ENCODE data around the gene MRPS21. TPM values are rescaled to one million over a fixed set of nuclear protein-coding genes. Genes with fewer than 3 reads are reported as not detected.

Gene MRPS21
- total and polyA plus RNA-seq, 2 of the 8 experiments (the other 6 are each of a cell fraction or from before 2014, with no cell fraction given): 81.9 to 99.8 TPM

GRCh38 chr1:150293433-150294253, at the start of gene MRPS21 (continued):
- TF ChIP-seq TCF12 (IDR thresholded peaks at IDR 0.05; ENCODE audit: low read depth, low read length) (no peak), KDM5A (IDR thresholded peaks at IDR 0.05; ENCODE audit: low read length) (peak; percentile 36), POLR2A (IDR thresholded peaks at IDR 0.05; ENCODE audit: control extremely low read depth in 1 of 2, low read depth in 2 of 2, low read length in 2 of 2) (peak; percentile 92 to 99), JUN (IDR thresholded peaks at IDR 0.05; ENCODE audit: low read depth, low read length) (no peak), HDAC2 (IDR thresholded peaks at IDR 0.05; ENCODE audit: borderline replicate concordance in 1 of 2, low read depth in 2 of 2, low read length in 2 of 2) (0 out of 4 replicates have a peak, but pooled peaks of 1 of the 2 experiments have one; percentile 36), CBX8 (IDR thresholded peaks at IDR 0.05; ENCODE audit: borderline replicate concordance, low read depth, low read length) (no peak), ATF2 (IDR thresholded peaks at IDR 0.05; ENCODE audit: low read length) (peak; percentile 29; the same call in 1 of the 2 replicates), TBP (IDR thresholded peaks at IDR 0.05; ENCODE audit: low read depth, low read length) (peak; percentile 85), SUZ12 (IDR thresholded peaks at IDR 0.05; ENCODE audit: low read length) (no peak), SP4 (IDR thresholded peaks at IDR 0.05; ENCODE audit: low read length) (no peak; the same call in 1 of the 2 replicates), KDM4A (IDR thresholded peaks at IDR 0.05; ENCODE audit: low read depth, low read length, severe bottlenecking) (peak; percentile 78), ATF3 (IDR thresholded peaks at IDR 0.05; ENCODE audit: insufficient read depth, low read depth, low read length) (no peak), BCL11A (IDR thresholded peaks at IDR 0.05; ENCODE audit: low read depth in 2 of 2, low read length in 2 of 2) (no peak), KDM1A (IDR thresholded peaks at IDR 0.05; ENCODE audit: borderline replicate concordance, low read length) (no peak), SIX5 (IDR thresholded peaks at IDR 0.05; ENCODE audit: low read depth, low read length) (no peak), BRCA1 (IDR thresholded peaks at IDR 0.05; ENCODE audit: low read depth, low read length) (no peak), CEBPB (IDR thresholded peaks at IDR 0.05; ENCODE audit: low read depth, low read length) (no peak), EZH2 (IDR thresholded peaks at IDR 0.05; ENCODE audit: low read depth, low read length, severe bottlenecking) (no peak), CBX5 (IDR thresholded peaks at IDR 0.05; ENCODE audit: low read depth, low read length) (no peak), GTF2F1 (IDR thresholded peaks at IDR 0.05; ENCODE audit: borderline replicate concordance, low read depth, low read length) (no peak), MAX (IDR thresholded peaks at IDR 0.05) (peak; percentile 89), GABPA (IDR thresholded peaks at IDR 0.05; ENCODE audit: borderline replicate concordance, insufficient read depth, low read length) (peak; percentile 94; the same call in 1 of the 2 replicates)

Data from H1 (cell line).